ENCODE results near the gene BPIFB4. TPM values are rescaled to one million over a fixed set of nuclear protein-coding genes. Genes with fewer than 3 reads are reported as not detected.

The BPIFB4 gene
- polyA plus RNA-seq, 1 of the 3 experiments (the other 2 are of a cell fraction), result not detected

DNA sequence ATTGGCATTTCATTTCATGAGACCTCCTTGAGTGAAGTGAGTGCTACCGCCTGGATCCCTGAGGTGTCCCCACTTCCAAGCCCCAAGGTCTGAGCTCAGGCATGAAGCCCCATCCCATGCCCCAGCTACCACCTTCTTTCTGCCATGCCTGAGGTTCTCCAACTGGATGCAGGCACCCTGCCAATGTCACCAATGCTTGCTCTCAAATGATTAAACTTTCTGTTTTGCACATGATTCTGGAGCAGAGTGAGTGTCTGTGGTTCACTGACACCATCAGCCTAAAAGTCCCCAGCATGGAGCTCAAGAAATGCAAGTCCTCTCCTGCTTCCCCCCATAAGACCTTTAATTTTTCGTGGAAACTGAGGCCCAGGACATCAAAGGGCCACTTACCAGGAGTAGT, 44.8 kb downstream of the BPIFB4 start:
- WGBS (ENCODE audit: low lambda C conversion rate), result 11% methylated on average over 1 of the region's 2 CpGs
- Histone ChIP-seq H3K4me3 (ENCODE audit: low read depth in 2 of 2, low read length in 1 of 2) (no peak overlapping the region), H3K27me3 (ENCODE audit: insufficient read depth) (no peaks in the 10 kb centered on the region; the same call in 1 of the 2 replicates), H2AFZ (ENCODE audit: low read depth) (no peak overlapping the region), H4K20me1 (ENCODE audit: insufficient read depth) (no peaks in the 10 kb centered on the region), H3K36me3 (replicated peaks in 1 of 2; ENCODE audit: control insufficient read depth in 1 of 2, insufficient read depth in 2 of 2, low read length in 1 of 2) (no peaks in the 10 kb centered on the region), H3K9me2 (no peaks in the 10 kb centered on the region), H3K4me2 (no peak overlapping the region), H3K9ac (no peak overlapping the region), H3K27ac (ENCODE audit: low read depth in 2 of 2, low read length in 1 of 2) (no peak overlapping the region), H3K9me3 (no peaks in the 10 kb centered on the region), H3K4me1 (ENCODE audit: control insufficient read depth in 1 of 2, insufficient read depth in 2 of 2, low read depth in 1 of 2, low read length in 1 of 2) (no peaks in the 10 kb centered on the region), H3K79me2 (ENCODE audit: insufficient read depth) (no peaks in the 10 kb centered on the region), H3F3A (replicated peaks; ENCODE audit: insufficient read depth) (no peaks in the 10 kb centered on the region)
- CTCF ChIA-PET, result no interaction called here
- TF ChIP-seq POLR2AphosphoS5 (IDR thresholded peaks at IDR 0.05; ENCODE audit: low read depth, low read length) (no peak), SIN3A (IDR thresholded peaks at IDR 0.05; ENCODE audit: borderline replicate concordance, low read depth, low read length) (no peak), RXRA (IDR thresholded peaks at IDR 0.05; ENCODE audit: borderline replicate concordance, low read depth) (no peak), NRF1 (IDR thresholded peaks at IDR 0.05; ENCODE audit: low read depth, low read length) (no peak), RAD21 (IDR thresholded peaks at IDR 0.05; ENCODE audit: low read length) (no peak), GABPA (IDR thresholded peaks at IDR 0.05; ENCODE audit: low read depth) (no peak), EZH2phosphoT487 (IDR thresholded peaks at IDR 0.05; ENCODE audit: borderline replicate concordance, low read depth) (no peak), FOXJ3 (CRISPR knock-in tag; IDR thresholded peaks at IDR 0.05) (no peak)
- TF ChIP-seq, protein P1, sequence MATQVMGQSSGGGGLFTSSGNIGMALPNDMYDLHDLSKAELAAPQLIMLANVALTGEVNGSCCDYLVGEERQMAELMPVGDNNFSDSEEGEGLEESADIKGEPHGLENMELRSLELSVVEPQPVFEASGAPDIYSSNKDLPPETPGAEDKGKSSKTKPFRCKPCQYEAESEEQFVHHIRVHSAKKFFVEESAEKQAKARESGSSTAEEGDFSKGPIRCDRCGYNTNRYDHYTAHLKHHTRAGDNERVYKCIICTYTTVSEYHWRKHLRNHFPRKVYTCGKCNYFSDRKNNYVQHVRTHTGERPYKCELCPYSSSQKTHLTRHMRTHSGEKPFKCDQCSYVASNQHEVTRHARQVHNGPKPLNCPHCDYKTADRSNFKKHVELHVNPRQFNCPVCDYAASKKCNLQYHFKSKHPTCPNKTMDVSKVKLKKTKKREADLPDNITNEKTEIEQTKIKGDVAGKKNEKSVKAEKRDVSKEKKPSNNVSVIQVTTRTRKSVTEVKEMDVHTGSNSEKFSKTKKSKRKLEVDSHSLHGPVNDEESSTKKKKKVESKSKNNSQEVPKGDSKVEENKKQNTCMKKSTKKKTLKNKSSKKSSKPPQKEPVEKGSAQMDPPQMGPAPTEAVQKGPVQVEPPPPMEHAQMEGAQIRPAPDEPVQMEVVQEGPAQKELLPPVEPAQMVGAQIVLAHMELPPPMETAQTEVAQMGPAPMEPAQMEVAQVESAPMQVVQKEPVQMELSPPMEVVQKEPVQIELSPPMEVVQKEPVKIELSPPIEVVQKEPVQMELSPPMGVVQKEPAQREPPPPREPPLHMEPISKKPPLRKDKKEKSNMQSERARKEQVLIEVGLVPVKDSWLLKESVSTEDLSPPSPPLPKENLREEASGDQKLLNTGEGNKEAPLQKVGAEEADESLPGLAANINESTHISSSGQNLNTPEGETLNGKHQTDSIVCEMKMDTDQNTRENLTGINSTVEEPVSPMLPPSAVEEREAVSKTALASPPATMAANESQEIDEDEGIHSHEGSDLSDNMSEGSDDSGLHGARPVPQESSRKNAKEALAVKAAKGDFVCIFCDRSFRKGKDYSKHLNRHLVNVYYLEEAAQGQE (IDR thresholded peaks at IDR 0.05; ENCODE audit: low read depth, low read length), result no peak
- POLR2A ChIA-PET, result no interaction called here
- no peak for DNase-seq

DNA sequence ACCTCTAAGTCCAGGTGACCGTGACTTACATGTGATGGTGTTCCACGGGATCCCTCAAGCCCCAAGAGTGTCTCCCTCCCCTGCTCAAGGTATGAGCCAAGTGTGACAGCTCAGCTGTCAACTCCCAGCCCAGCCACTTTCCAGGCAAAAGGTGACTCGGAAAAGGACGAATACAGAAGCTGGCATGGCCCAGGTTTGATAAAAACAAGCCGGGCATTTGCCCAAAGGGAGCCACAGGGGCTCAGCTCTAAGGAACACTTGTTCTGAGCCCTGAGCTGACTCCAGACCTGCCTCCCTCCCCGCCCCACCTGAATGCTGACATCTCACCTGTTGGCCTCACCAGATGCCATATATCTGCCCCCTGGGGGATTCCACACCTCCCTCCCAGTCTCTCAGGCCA, 45.6 kb downstream of the BPIFB4 start:
- 0% methylated on average over 6 of the region's 6 CpGs for WGBS (ENCODE audit: low lambda C conversion rate)

More for the DNA sequence above, 45.6 kb downstream of the BPIFB4 start:
- DNase-seq, result no peak
- Histone ChIP-seq H3K27ac (ENCODE audit: low read depth in 2 of 2, low read length in 1 of 2) (no peak overlapping the region), H3K4me1 (ENCODE audit: control insufficient read depth in 1 of 2, insufficient read depth in 2 of 2, low read depth in 1 of 2, low read length in 1 of 2) (no peaks in the 10 kb centered on the region), H4K20me1 (ENCODE audit: insufficient read depth) (no peaks in the 10 kb centered on the region), H2AFZ (ENCODE audit: low read depth) (no peak overlapping the region), H3K9me3 (no peaks in the 10 kb centered on the region), H3K4me3 (ENCODE audit: low read depth in 2 of 2, low read length in 1 of 2) (no peak overlapping the region), H3K36me3 (replicated peaks in 1 of 2; ENCODE audit: control insufficient read depth in 1 of 2, insufficient read depth in 2 of 2, low read length in 1 of 2) (no peaks in the 10 kb centered on the region), H3K4me2 (no peak overlapping the region), H3K9ac (no peak overlapping the region), H3F3A (replicated peaks; ENCODE audit: insufficient read depth) (no peaks in the 10 kb centered on the region), H3K79me2 (ENCODE audit: insufficient read depth) (no peaks in the 10 kb centered on the region), H3K9me2 (no peaks in the 10 kb centered on the region), H3K27me3 (ENCODE audit: insufficient read depth) (no peaks in the 10 kb centered on the region; the same call in 1 of the 2 replicates)
- TF ChIP-seq MEF2A (IDR thresholded peaks at IDR 0.05; ENCODE audit: borderline replicate concordance, low read depth), result no peak
- TF ChIP-seq FOXM1 (IDR thresholded peaks at IDR 0.05; ENCODE audit: low read depth), result no peak
- no peak for TF ChIP-seq MAX (IDR thresholded peaks at IDR 0.05; ENCODE audit: low read depth)
- no peak for TF ChIP-seq TEAD4 (IDR thresholded peaks at IDR 0.05; ENCODE audit: borderline replicate concordance, insufficient read depth)
- TF ChIP-seq NFIC (IDR thresholded peaks at IDR 0.05; ENCODE audit: borderline replicate concordance), result no peak
- no peak for TF ChIP-seq ELF1 (IDR thresholded peaks at IDR 0.05)
- no peak for TF ChIP-seq TCF12 (IDR thresholded peaks at IDR 0.05)
- TF ChIP-seq CHD2 (IDR thresholded peaks at IDR 0.05; ENCODE audit: low read length, partially characterized antibody), result no peak
- no peak for TF ChIP-seq GATA2 (CRISPR knock-in tag; IDR thresholded peaks at IDR 0.05)
- TF ChIP-seq, protein P2, sequence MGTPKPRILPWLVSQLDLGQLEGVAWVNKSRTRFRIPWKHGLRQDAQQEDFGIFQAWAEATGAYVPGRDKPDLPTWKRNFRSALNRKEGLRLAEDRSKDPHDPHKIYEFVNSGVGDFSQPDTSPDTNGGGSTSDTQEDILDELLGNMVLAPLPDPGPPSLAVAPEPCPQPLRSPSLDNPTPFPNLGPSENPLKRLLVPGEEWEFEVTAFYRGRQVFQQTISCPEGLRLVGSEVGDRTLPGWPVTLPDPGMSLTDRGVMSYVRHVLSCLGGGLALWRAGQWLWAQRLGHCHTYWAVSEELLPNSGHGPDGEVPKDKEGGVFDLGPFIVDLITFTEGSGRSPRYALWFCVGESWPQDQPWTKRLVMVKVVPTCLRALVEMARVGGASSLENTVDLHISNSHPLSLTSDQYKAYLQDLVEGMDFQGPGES (IDR thresholded peaks at IDR 0.05; ENCODE audit: low read depth, low read length), result no peak
- ChIA-PET CTCF (interaction anchor here (0.6 kb wide), 1 partner anchor 167 kb away, joined by 3 read pairs; no protein-coding TSS in a partner anchor), POLR2A (no interaction called here)
